ENCODE measurements around the gene DDX39B.

GRCh38 chr6:31567531-31568370 is 25.9 kb upstream of the DDX39B start:
- no peak for TF ChIP-seq CTCF (IDR thresholded peaks at IDR 0.05 in 8 of 11, conservative IDR thresholded peaks at IDR 0.05 in 3 of 11)
- TF ChIP-seq POLR2AphosphoS5 (IDR thresholded peaks at IDR 0.05): no peak

Data from spleen (tissue), 7 donors.